Brain microvascular endothelial cell (primary cell): ENCODE data around the gene KCNAB2.
"Not testable (repeated sequence)": the region's sequence is repeated elsewhere in the genome, so short reads cannot be mapped to it uniquely, and the experiment has no call there.

Experiments
- DNase-seq: peaks from one replicate; pipeline ENCODE4 v3.0.0-alpha.2; 2020
- H3K27ac ChIP-seq: fragments of 250-450 bp; sonication (Bioruptor Pico); 2 replicates; pipeline ENCODE4 v1.5.1; 2020; ENCODE audit warnings: mild to moderate bottlenecking, moderate library complexity
- H3K27me3 ChIP-seq: fragments of 250-450 bp; sonication (Bioruptor Pico); replicated peaks from 2 replicates; pipeline ENCODE4 v1.5.1; 2020; ENCODE audit warnings: mild to moderate bottlenecking
- H3K36me3 ChIP-seq: fragments of 250-450 bp; sonication (Bioruptor Pico); replicated peaks from 2 replicates; pipeline ENCODE4 v1.5.1; 2020; ENCODE audit warnings: mild to moderate bottlenecking
- H3K4me3 ChIP-seq: 2 replicates; pipeline ENCODE4 v1.5.1; 2011; ENCODE audit warnings: low read depth, mild to moderate bottlenecking, control low read depth, low read length, moderate library complexity
- CTCF ChIP-seq: IDR thresholded peaks from 2 replicates; pipeline ENCODE4 v1.5.1; 2011; ENCODE audit warnings: low read depth, mild to moderate bottlenecking, moderate library complexity, low read length, control low read depth, inconsistent platforms; ENCODE audit errors: missing control alignments
- in situ Hi-C: cut with HindIII; loops from 2 replicates; pipeline ENCODE4 v1.10.0; 2017; ENCODE audit warnings: low sequenced_read_pairs, low pct_ligation_motif_present

Gene KCNAB2

GRCh38 chr1:6071219-6071618 lies 25.5 kb downstream of the KCNAB2 start:
- no peak overlapping the region for H3K27ac ChIP-seq
- no peak for DNase-seq
- H3K27me3 ChIP-seq: peaks cover 2% of the 10 kb centered on the region
- no peak overlapping the region for H3K4me3 ChIP-seq
- no peak for TF ChIP-seq CTCF
- in situ Hi-C loops: no loop called here
- no peaks in the 10 kb centered on the region for H3K36me3 ChIP-seq

DNA sequence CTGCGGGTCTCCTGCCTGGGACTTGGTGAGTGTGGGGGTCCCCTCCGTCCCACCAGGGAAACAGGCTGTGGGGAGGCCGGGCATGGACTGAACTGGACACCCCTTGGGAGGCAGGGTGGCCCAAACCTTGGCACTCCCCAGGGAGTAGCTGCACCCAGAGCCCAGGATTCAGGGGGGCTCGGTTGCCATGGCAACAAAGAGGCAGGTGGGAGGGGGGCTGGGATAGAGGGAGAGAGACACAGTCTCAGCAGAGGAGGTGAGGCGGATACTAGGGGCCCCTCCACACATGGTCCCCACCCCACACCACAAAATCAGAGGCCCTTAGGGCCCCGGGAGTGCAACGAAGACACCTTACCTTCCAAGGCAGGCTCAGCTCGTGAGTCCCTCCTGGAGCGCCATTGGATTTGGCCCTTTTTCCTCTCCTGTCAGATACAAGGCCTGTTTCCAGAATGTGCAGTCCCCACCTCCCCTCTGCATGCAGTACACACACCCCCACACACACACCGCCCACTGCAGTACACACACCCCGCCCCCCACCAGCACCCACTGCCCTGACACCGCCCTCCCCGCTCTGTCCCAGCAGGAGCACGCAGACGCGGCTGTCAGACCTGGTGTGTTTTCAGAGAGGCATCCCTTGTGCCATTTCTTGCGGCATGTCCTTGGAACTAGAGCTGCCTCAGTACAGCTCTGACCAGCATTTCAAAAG lies 27.2 kb downstream of the KCNAB2 start:
- Histone ChIP-seq H3K27me3 (peaks cover 2% of the 10 kb centered on the region), H3K36me3 (no peaks in the 10 kb centered on the region), H3K27ac (no peak overlapping the region), H3K4me3 (no peak overlapping the region)
- no peak for DNase-seq
- in situ Hi-C loops: no loop called here
- TF ChIP-seq CTCF: no peak

DNA sequence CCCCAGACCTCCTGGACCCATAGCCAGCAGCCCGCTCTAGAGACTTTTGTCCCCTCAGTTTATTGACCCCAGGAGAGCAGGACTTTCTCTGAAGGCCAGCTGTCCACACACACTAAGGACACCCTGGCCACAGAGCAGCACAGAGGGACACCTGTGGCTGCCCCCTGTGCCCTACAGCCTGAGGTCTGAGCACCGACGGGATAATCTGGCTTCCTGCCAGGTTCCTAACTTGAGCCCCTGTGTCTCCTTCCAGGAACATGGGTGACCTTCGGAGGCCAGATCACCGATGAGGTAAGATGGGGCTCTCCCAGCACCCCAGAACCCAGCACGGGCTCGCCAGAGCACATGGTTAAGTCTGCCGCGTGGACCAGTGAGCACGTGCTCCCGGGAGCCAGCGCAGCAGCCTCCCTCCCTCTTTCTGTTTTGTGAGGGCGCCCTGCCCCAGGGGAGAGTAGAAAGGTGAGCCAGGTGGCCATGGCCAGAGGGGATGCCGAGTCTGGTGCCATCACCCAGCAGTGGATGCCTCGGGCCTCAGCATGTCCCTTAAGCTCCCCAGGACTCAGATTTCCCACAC lies 27.9 kb downstream of the KCNAB2 start:
- no peak for DNase-seq
- Histone ChIP-seq H3K27me3 (peaks cover 7% of the 10 kb centered on the region), H3K4me3 (no peak overlapping the region), H3K27ac (no peak overlapping the region), H3K36me3 (no peaks in the 10 kb centered on the region)
- no peak for TF ChIP-seq CTCF
- in situ Hi-C loops: no loop called here

- H3K27ac ChIP-seq: no peak overlapping the region
- TF ChIP-seq CTCF: no peak
- no peak for DNase-seq
- in situ Hi-C loops: no loop called here
- H3K27me3 ChIP-seq: peaks cover 4% of the 10 kb centered on the region
- no peak overlapping the region for H3K4me3 ChIP-seq
- H3K36me3 ChIP-seq: no peaks in the 10 kb centered on the region
Observed at GRCh38 chr1:6074192-6074901, 28.7 kb downstream of the KCNAB2 start.

- H3K27me3 ChIP-seq: peaks cover 8% of the 10 kb centered on the region
- no peaks in the 10 kb centered on the region for H3K36me3 ChIP-seq
- H3K27ac ChIP-seq: no peak overlapping the region
- DNase-seq: no peak
- in situ Hi-C loops: no loop called here
- no peak overlapping the region for H3K4me3 ChIP-seq
- TF ChIP-seq CTCF: no peak
Observed at GRCh38 chr1:6075748-6076147, 30.1 kb downstream of the KCNAB2 start.

- H3K4me3 ChIP-seq, H3K27me3 ChIP-seq, in situ Hi-C loops, H3K36me3 ChIP-seq, DNase-seq, H3K27ac ChIP-seq: not testable (repeated sequence)
Observed at GRCh38 chr1:6077061-6077460, 31.4 kb downstream of the KCNAB2 start.
